ENCODE measurements around the gene BAZ2A. TPM values are rescaled to one million over a fixed set of nuclear protein-coding genes. Genes with fewer than 3 reads are reported as not detected.
A peak's percentile ranks its signal among the peaks of the same experiment; 100 is the strongest.

The BAZ2A gene
- total RNA-seq, 6 donors from 2014 or later: 74.5 to 245 (median 95.5) TPM

GRCh38 chr12:56629459-56630179 is 507 bp downstream of the BAZ2A start:
- H3K9me3 ChIP-seq: no peaks in the 10 kb centered on the region
- ATAC-seq (ENCODE audit: low FRiP score in 2 of 2) (peak; percentile 59 to 69), DNase-seq (peak; percentile 28 to 72)
- peaks cover 54 to 67% (median 62%) of the 10 kb centered on the region in 4 donors for H3K4me1 ChIP-seq
- no peaks in the 10 kb centered on the region for H3K27me3 ChIP-seq
- peak overlapping the region; percentile 95 to 99 (median 97) for H3K27ac ChIP-seq
- H3K36me3 ChIP-seq: peaks cover 0 to 15% (median 0%) of the 10 kb centered on the region in 4 donors
- TF ChIP-seq POLR2AphosphoS5 (IDR thresholded peaks at IDR 0.05): no peak
- TF ChIP-seq, protein P1, sequence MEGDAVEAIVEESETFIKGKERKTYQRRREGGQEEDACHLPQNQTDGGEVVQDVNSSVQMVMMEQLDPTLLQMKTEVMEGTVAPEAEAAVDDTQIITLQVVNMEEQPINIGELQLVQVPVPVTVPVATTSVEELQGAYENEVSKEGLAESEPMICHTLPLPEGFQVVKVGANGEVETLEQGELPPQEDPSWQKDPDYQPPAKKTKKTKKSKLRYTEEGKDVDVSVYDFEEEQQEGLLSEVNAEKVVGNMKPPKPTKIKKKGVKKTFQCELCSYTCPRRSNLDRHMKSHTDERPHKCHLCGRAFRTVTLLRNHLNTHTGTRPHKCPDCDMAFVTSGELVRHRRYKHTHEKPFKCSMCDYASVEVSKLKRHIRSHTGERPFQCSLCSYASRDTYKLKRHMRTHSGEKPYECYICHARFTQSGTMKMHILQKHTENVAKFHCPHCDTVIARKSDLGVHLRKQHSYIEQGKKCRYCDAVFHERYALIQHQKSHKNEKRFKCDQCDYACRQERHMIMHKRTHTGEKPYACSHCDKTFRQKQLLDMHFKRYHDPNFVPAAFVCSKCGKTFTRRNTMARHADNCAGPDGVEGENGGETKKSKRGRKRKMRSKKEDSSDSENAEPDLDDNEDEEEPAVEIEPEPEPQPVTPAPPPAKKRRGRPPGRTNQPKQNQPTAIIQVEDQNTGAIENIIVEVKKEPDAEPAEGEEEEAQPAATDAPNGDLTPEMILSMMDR (IDR thresholded peaks at IDR 0.05): no peak
- no peak for TF ChIP-seq POLR2A (IDR thresholded peaks at IDR 0.05)
- no peak for TF ChIP-seq EP300 (IDR thresholded peaks at IDR 0.05)
- peak overlapping the region; percentile 92 to 100 (median 96) for H3K4me3 ChIP-seq
- WGBS, 2 donors: 1 to 7% methylated on average over 3 to 36 of the region's 46 CpGs

DNA sequence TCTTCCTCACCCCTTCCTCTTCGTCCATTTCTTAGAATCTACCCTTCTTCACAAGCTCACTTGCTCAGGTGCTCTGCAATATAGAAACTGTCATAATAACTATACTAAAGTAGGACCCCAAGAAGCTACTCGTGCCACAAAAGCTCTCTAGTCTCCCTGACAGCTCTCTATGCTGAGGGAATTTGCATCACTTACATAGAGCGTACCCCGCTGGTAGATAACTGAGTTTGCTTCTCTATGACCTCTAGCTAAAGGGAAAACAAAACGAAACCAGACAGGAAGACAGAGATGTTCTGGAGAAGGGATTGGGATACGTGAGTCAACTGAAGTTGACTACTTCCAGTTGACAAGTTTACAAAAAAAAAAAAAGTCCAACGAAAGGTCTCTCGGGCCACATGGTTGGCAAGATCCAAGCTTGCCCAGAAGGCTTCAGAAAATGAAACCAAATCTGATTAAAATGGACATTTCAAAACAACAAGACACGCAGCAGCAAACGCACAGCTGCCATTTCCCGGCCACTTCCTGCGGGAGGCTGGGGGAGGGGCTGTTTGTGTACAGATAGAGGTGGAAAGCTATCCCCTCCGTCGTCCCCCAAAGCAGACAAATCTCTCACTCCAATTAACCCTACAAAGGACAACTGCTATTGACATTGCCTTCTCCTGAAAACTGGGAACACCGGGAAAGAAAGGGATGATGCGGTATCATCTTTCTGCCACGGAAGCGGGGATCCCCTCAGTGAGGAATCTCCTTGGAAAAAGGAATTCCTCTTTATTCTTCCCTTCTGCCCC is 1.3 kb downstream of the BAZ2A start:
- DNase-seq (peak in 1 of 2 donors; percentile 79), ATAC-seq (ENCODE audit: low FRiP score in 2 of 2) (peak; percentile 15 to 67)
- Histone ChIP-seq H3K27me3 (no peaks in the 10 kb centered on the region), H3K4me1 (peaks cover 53 to 67% (median 60%) of the 10 kb centered on the region in 4 donors), H3K36me3 (peaks cover 0 to 20% (median 0%) of the 10 kb centered on the region in 4 donors), H3K9me3 (no peaks in the 10 kb centered on the region), H3K4me3 (peak overlapping the region; percentile 92 to 100 (median 96)), H3K27ac (peak overlapping the region; percentile 95 to 99 (median 97))
- TF ChIP-seq POLR2A (IDR thresholded peaks at IDR 0.05): peak in 3 of 4 donors; percentile 6 to 42 (median 23)
- TF ChIP-seq, protein P1 (IDR thresholded peaks at IDR 0.05): no peak
- TF ChIP-seq POLR2AphosphoS5 (IDR thresholded peaks at IDR 0.05): peak; percentile 37 to 66
- whole genome bisulfite sequencing, 2 donors: 0 to 1% methylated on average over 15 to 18 of the region's 18 CpGs

DNA sequence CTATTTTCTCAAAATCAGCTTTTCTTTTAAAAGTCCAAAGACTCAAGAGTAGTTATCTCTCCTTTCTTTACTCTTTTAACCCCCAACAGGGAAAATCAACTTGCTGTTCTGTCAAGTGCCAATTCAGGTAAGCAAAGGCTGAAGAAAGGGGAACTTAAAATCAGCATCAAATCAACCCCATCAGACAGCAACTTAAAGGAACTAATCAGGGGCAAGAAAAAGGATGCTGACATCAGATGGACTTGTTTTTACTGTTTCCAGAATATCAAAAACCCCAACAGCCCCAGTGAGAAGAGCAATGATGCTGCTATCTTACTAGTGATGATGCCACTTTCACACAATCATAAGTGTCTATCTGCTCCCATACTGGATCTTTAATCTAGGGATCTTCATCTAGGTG is 3.4 kb downstream of the BAZ2A start:
- DNase-seq (no peak), ATAC-seq (ENCODE audit: low FRiP score in 2 of 2) (no peak)
- H3K4me3 ChIP-seq: no peak overlapping the region
- no peak overlapping the region for H3K27ac ChIP-seq
- H3K27me3 ChIP-seq: no peaks in the 10 kb centered on the region
- peaks cover 0 to 35% (median 3%) of the 10 kb centered on the region in 4 donors for H3K36me3 ChIP-seq
- TF ChIP-seq POLR2AphosphoS5 (IDR thresholded peaks at IDR 0.05) (no peak), POLR2A (IDR thresholded peaks at IDR 0.05) (no peak), EP300 (IDR thresholded peaks at IDR 0.05) (no peak)
- TF ChIP-seq, protein P1 (IDR thresholded peaks at IDR 0.05): no peak
- H3K9me3 ChIP-seq: no peaks in the 10 kb centered on the region
- peaks cover 48 to 59% (median 53%) of the 10 kb centered on the region in 4 donors for H3K4me1 ChIP-seq

DNA sequence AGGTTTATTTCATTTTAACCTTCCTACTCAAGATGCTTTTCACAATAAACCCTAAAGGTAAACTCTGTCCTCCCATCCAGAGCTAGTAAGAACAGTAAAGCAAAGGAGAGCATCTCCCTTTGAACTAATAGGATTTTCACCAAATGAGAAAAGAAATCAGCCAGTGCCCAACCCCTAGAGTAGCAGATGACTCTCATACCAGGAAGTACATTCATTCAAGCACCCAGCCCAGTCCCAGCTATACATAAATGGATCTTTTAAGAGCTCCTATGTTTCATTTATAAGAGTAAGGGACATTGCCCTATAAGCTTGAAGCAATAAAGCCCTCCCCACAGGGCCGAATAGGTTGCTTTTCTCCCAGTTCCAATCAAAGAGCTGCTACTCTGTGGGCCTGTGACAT is 7.6 kb downstream of the BAZ2A start:
- WGBS, 2 donors: 82% methylated on average over 1 of the region's 1 CpG; no CpG with 5 or more reads in 1 of the 2 donors
- no peak for TF ChIP-seq POLR2A (IDR thresholded peaks at IDR 0.05)
- no peak for TF ChIP-seq POLR2AphosphoS5 (IDR thresholded peaks at IDR 0.05)
- TF ChIP-seq, protein P1 (IDR thresholded peaks at IDR 0.05): no peak
- no peaks in the 10 kb centered on the region for H3K9me3 ChIP-seq
- H3K27me3 ChIP-seq: no peaks in the 10 kb centered on the region
- no peak overlapping the region for H3K4me3 ChIP-seq
- no peak for ATAC-seq (ENCODE audit: low FRiP score in 2 of 2)
- H3K27ac ChIP-seq: peak overlapping the region in 1 of 4 donors; percentile 10
- peaks cover 21 to 54% (median 33%) of the 10 kb centered on the region in 4 donors for H3K4me1 ChIP-seq
- peaks cover 0 to 75% (median 17%) of the 10 kb centered on the region in 4 donors for H3K36me3 ChIP-seq
- DNase-seq: no peak
